ENCODE data around the gene RPS2.
A peak's percentile ranks its signal among the peaks of the same experiment; 100 is the strongest.

RPS2 gene

DNA sequence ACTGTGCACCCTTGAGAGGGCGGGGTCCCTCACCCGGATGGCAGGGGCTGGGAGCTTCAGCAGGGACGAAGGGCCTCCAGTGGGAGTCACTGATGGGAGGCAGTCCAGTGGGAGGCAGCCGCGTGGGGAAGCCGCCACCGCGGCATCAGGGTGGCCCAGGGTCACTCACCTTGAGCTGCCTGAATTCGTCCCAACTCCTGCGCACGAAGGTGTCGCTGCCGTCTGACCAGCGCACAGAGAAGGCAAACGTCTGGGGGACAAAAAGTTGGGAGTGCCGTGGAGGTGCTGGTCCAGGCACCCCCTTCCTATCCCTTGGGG lies 16.1 kb upstream of the RPS2 start:
- no peak for DNase-seq

DNA sequence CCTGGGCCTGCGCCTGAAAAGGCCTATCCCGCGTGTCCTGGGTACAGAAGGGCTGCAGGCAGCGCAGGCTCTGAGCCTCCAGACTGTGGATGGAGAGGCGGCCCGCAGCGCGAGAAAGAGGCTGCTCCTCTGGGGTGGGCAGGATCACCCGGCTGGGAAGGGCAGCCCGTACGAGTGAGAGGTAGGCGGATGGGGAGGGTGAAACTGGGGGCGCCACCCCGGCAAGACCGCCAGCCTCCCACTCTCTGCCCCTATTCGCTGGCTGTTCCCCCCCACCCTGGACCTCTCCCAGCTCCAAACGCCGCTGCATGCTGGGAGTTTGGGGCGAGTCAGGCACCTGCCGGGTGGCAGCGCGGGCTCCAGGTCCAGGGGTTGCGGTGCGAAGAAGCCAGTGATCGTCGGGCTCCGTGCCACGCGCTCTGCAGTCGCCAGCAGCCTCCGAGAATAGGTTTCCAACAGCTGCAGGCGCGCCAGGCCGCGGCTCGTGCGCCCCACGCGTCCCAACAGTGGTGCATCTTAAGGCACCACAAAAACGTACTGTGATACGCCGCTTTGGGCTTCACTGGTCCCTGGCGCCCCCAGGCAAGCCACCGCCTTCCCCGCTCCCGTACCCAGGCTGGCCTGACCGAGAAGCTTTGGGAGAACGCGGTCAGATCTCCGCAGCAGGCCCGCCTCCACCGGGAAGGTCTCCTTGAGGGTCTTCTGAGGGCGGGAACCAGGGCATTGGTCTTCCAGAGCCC lies 15.6 kb upstream of the RPS2 start:
- DNase-seq = no peak

GRCh38 chr16:1979271-1980029 lies 14.8 kb upstream of the RPS2 start:
- peak; percentile 54 for DNase-seq

- DNase-seq = no peak
These were observed 14.0 kb upstream of the RPS2 start for GRCh38 chr16:1978476-1979120.

- DNase-seq = no peak
These were observed 13.2 kb upstream of the RPS2 start for GRCh38 chr16:1977875-1978268.

- DNase-seq = no peak
These were observed 12.6 kb upstream of the RPS2 start for GRCh38 chr16:1976951-1977874.

DNA sequence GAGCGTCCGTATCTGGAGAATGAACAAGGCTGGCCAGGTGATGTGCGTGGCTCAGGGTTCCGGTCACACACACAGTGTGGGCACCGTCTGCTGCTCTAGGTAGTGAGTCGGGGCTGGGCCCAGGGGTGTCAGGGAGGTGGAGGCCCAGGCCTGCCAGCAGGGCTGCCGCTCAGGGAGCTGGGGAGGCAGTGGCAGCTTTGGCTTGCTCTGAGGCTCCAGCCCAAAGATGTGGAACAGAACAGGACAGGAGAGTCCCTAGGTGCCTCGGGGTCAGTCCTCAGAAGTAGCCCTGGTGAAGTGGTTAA lies 11.5 kb upstream of the RPS2 start:
- DNase-seq = no peak

GRCh38 chr16:1975432-1976215 lies 11.0 kb upstream of the RPS2 start:
- DNase-seq = no peak

DNA sequence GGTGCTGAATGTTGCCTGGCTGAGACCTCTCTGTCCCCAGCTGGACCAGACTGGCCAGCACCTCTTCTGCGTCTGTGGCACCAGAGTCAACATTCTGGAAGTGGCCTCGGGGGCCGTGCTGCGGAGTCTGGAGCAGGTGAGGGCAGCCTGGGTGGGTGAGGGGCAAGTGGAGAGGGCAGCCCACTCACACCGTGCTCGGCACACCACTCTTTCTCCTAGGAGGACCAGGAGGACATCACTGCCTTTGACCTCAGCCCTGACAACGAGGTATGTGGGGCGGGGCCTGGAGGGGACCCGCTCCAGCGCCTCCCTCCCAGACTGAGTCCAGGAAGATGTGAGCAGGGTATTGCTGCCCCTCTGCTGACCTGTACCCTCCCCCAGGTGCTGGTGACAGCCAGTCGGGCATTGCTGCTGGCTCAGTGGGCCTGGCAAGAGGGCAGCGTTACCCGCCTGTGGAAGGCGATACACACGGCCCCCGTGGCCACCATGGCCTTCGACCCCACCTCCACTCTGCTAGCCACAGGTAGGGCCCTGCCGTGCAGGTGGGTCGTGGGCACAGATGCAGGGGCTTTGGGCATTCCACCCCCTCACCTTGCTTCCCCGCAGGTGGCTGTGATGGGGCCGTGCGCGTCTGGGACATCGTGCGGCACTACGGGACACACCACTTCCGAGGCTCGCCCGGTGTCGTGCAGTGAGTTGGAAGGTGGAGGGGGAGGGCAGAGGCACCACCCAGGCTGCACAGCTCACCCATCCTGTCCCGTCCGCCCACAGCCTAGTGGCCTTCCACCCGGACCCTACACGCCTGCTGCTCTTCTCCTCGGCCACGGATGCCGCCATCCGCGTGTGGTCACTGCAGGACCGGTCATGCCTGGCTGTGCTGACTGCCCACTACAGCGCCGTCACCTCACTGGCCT lies 9.8 kb upstream of the RPS2 start:
- DNase-seq = no peak

GRCh38 chr16:1973461-1974156 lies 9.0 kb upstream of the RPS2 start:
- no peak for DNase-seq

- DNase-seq = no peak
These were observed 7.9 kb upstream of the RPS2 start for GRCh38 chr16:1972490-1972877.

DNA sequence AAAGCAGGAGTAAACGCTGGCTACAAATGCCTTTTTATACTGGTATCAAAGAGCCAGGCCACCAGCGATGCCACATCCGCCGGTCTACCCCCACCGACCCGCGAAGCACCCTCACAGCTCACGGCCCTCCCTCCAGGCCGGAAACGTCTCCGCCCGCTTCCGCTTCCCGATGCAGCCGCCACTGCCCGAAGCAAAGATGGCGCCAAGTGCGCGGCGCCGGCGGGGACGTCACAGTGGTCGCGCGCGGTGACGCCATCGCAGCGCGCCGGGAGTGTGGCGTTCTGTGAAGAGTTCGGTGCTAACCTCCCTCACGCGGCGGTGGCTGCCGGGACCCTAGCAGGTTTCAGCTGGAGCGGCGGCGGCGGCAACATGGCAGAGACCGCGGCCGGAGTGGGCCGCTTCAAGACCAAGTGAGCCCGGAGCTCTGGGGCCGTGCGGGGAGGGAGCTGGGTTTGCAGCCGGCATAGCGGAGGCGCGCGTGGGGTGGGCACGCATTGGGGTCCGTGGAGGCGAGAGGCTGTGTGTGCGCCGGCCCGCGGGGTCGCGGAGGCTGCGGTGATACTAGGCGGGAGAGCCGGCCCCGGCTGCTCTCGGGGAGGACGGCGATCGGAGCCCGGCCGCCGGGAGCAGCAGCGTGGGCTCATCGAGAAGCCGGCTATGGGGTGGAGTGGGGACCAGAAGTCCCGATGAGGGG lies 7.3 kb upstream of the RPS2 start, which contains the start of gene TBL3:
TBL3 (plus strand) TSS at position 258 of the 694 bp plus-strand sequence; CDS start at position 370, 112 bp downstream.
- peak; percentile 97 for DNase-seq

- no peak for DNase-seq
These were observed 3.7 kb upstream of the RPS2 start for GRCh38 chr16:1968146-1968953.

- no peak for DNase-seq
These were observed 1.8 kb upstream of the RPS2 start, which contains the start of gene RNF151 for GRCh38 chr16:1966460-1966859. Gene RNF151, plus strand, starts transcription at chr16:1966856. Its CDS starts 26 bp downstream, at chr16:1966882.

DNA sequence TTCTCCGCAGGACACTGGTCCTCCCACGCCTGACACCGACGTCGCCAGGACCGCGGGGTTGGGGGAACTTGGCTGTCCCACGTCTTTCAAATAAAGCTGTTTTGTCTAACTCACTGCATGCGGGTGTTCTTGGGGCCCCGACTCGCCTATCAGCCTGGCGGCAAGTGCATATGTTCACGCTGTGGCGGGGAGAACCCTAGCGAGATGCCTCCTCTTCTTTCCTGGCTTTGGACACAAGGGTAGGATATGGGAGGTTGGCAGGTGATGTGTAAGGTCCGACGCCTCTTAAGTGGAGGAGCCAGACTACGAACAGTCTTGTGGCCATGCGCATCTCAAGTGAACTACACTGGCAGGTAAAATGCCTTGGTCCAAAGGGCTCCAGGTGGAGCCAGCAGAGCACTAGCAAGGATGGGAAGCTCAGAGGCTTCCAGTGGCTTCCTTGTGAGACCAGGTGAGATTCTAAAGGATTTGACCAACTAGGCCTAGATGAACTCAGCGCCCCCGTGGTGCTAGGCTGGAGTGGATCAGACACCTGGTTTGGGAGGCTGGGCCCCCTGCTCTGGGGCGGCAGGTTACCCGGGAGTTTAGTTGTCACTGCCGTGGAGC lies 873 bp upstream of the RPS2 start:
- DNase-seq = no peak

- peak; percentile 55 for DNase-seq
These were observed 670 bp downstream of the RPS2 start for GRCh38 chr16:1963806-1964505.
